ENCODE data around the gene AGAP1.
"Not testable (repeated sequence)": the region's sequence is repeated elsewhere in the genome, so short reads cannot be mapped to it uniquely, and the experiment has no call there.

Gene AGAP1

GRCh38 chr2:236073246-236073645, 579.4 kb downstream of the AGAP1 start:
- in situ Hi-C loops (cut with MboI; ENCODE audit: low sequenced_read_pairs): no loop called here

DNA sequence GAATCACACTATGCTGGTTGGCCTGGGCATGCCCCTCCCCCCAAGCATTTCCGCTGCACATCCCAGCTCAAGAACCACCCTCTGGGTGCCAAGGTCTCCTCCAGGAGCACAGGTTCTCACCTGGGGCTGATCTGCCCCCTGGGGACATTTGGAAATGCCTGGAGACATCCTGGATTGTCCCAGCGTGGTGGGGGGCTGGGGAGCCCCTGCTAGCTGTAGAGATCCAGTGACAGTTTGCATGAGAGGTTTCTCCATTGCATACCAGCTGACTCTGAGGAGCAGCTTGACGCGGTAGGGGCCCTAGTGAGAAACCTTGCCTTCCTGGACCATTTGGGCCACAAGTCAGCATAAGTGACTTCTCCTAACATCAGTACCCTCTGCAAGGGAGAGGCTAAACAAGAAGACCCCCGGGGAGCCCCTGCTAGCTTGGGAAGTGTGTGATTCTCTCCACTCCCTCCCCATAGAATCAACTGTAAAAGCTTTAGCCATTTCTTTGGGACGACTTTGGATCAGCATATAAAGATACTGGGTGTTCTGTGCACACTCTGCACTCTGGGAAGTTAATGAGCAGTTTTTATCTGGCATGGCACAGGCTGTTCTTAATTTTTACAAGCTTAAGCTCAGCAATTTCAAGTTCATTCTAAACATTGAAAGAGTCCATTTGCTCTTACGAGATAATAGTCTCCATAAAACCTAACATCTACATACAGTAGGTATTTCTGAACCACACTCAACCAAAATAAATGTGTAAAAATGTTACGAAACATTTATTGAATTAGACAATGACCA, 580.2 kb downstream of the AGAP1 start:
- in situ Hi-C loops (cut with MboI; ENCODE audit: low sequenced_read_pairs): no loop called here

- in situ Hi-C loops (cut with MboI; ENCODE audit: low sequenced_read_pairs): no loop called here
These were observed 582.0 kb downstream of the AGAP1 start for GRCh38 chr2:236075802-236076201.

DNA sequence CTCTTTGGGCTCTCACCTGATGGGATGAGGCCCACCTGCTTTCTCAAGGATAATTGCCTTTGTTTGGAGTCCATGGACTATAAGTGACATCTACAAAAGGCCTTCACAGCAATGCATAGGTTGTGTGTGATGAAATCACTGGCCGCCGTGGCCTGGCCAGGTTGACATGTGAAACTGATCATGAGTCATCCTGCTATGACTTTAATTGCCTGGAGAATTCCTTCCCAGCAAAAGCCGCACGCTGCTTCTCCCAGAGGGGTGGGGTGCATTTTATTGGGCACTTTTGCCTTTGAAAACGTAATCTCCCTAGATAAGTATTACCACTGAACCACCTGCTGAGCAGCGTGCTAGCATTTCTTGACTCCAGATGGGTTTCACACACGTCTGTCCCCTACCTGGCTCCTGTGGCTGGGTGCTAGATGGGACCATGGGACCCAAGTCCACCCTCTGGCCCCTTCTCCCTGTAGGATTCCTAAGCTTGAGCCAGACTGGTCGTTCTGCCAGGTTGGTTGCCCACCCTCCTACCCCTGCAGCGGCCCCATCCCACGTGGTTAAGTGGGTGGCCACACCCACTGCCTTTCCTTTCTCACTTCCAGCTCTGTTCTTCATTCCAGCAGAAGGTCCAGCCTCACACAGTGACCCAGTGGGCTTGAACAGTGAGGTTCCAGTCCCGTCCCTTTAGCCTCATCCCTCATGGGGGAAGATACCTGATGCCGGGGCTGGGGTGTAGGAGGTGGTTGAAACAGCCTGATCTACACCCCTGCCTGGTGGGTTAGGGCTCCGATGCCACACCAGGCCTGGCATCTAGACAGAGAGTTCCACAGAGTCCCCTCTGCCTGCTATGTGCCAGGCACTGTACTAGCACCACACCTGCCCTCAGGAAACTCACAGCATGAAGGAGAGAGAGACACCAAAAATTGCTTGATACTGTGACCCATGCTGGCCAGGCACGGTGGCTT, 584.7 kb downstream of the AGAP1 start:
- in situ Hi-C loops (cut with MboI; ENCODE audit: low sequenced_read_pairs): no loop called here

DNA sequence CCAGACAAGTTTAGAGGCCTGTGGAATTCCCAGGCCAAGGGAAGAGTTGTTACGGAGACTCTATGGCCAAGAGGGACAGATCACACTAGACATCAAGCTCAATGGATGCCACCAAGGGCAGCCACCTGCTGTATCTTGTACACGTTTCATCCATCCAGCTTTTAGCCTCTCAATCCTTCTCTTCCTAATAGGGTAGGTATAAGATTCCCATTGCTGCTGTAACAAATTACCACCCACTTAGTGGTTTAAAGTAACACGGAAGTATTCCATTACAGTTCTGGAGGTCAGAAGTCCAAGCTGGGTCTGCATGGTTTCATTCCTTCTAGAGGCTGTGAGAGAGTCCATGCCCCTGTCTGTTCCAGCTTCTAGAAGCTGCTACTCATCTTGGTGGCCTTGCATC, 586.6 kb downstream of the AGAP1 start:
- in situ Hi-C loops (cut with MboI; ENCODE audit: low sequenced_read_pairs): no loop called here

GRCh38 chr2:236081171-236081570, 587.3 kb downstream of the AGAP1 start:
- in situ Hi-C loops (cut with MboI; ENCODE audit: low sequenced_read_pairs): no loop called here

DNA sequence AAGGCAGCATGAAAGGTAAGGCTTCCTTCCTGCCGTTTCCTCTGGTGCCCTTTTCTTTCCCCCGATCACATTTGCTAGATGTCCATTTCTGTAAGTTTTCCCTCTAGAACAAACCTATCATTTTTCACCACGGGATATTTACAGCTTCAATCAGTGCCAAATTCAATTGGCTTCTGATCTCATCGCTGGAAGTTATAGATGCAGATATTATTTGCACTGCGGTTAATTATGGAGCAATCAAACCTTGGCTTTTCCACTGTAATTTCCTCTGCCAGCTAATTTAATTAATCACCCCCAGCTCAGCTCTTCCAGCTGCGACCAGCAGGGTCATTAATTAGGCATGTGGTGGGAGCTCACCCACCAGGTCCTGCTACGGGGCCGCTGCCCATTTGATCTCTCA, 588.2 kb downstream of the AGAP1 start:
- in situ Hi-C loops (cut with MboI; ENCODE audit: low sequenced_read_pairs): no loop called here

GRCh38 chr2:236083934-236084333, 590.1 kb downstream of the AGAP1 start:
- in situ Hi-C loops (cut with MboI; ENCODE audit: low sequenced_read_pairs): no loop called here

DNA sequence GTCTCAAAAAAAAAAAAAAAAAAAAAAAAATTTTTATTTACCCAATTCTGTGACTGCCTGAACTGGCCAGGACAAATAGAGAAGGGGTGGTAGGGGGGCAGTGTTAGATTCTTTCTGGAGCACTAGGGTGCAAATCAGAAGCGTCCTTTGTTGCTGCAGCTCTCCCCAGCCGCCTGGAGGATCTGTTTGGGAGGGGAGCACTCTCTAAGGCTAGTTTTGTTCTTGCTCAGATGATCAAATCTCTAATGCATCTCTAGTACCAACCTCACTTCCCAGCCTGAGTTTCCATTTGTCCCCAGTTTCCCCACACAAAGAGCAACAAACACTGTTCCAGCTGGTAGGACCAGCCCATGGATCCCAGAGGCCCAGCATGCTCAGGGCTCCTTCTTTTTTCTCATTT, 591.4 kb downstream of the AGAP1 start:
- in situ Hi-C loops (cut with MboI; ENCODE audit: low sequenced_read_pairs): no loop called here

DNA sequence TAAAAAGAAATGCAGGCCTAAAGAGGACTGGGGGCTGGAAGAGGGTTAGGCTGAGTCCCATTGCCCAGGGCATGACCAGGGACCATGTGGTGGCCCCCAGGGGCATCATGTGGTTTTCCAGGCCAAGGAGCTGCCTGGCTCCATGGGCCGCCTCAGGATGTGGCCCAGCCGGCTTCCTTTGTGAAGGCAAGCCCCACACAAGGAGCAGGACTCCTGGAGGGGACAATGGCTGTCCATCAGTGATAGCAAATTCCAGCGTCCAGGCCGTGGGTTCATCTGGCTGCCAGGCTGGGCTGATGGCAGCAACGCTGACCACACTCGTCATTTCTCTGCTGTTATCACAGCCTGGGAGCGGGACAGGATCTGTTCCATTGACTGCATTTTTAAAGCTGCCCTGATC, 591.8 kb downstream of the AGAP1 start:
- in situ Hi-C loops (cut with MboI; ENCODE audit: low sequenced_read_pairs): no loop called here

DNA sequence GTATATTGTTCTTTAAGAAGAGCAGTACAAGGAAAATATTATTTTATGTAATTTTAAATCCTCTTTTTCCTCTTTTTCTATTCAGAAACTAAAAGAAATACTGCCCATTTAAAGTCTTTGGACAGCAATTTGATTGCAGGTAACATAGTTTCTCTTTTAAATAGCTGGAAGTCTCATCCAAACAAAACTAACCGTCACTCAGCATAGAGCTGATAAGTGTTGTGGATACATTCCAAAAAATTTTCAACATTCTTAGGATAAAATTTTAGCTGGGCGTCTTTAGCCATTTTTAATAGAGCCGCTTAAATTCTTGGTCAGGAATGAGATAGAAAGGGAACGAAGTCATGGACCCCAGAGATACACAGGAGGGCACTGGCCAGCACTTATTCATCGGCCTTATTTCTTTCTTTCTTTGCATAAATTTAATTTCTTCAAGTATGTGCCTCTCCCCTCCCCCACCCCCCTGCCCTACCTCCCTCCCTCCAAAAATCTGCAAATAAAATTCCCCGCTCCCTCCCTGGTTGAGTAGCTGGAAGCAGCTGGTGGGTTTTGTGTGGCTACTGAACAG, 592.6 kb downstream of the AGAP1 start:
- in situ Hi-C loops (cut with MboI; ENCODE audit: low sequenced_read_pairs): no loop called here

DNA sequence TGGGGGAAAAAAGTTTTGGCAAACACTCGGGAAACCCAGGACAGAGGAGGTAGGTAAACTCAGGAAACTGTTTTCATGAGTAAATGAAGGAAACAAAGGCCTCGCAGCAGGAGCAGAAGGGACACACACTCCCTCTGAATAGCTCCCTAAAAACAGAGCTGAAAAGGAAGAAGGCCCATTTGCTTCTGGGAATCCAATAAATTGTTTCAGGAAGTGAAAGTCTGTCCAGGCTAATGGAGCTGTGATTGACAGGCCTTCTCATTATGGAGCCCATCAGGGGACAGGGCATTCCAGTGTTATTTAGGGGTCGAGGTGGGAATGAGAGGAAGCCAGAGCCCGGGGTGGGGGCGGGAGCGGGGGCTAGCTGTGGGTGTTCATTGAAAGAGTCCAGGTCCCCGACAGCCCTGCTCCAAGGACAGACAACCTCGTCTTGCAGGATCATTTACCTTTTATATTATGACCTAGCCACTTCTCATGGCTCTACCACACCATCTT, 593.2 kb downstream of the AGAP1 start:
- in situ Hi-C loops (cut with MboI; ENCODE audit: low sequenced_read_pairs): no loop called here

DNA sequence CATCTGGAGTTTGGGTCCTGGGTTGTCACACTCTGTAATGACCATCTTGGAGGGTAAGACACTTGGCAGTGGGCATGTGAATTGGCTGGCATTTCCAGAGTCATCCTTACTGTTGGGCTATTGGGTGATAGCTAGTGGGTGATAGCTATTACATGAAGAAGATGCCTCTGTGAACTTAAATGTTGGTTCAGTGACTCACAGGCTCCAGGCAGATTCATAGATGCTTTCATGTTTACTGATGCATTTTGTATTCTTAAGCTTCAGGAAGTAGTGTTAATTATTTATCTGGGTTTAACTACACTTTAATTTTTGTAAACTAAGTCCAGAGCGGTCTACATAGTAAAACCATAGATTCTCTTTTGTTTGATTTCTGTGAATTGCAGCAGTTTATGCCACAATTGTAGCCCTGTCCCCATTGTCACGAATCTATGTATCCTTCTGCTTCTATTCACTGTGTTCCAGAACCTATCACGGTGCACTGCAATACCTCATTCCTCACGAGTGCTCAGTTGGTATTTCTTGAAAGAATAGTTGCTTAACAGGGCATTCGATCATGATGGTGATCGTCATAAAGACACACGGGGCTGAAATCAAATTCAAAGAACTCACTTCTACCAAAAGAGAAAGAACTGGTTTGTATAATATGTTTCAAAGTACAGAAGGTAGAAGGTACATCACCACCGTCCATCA, 594.7 kb downstream of the AGAP1 start:
- in situ Hi-C loops (cut with MboI; ENCODE audit: low sequenced_read_pairs): no loop called here

DNA sequence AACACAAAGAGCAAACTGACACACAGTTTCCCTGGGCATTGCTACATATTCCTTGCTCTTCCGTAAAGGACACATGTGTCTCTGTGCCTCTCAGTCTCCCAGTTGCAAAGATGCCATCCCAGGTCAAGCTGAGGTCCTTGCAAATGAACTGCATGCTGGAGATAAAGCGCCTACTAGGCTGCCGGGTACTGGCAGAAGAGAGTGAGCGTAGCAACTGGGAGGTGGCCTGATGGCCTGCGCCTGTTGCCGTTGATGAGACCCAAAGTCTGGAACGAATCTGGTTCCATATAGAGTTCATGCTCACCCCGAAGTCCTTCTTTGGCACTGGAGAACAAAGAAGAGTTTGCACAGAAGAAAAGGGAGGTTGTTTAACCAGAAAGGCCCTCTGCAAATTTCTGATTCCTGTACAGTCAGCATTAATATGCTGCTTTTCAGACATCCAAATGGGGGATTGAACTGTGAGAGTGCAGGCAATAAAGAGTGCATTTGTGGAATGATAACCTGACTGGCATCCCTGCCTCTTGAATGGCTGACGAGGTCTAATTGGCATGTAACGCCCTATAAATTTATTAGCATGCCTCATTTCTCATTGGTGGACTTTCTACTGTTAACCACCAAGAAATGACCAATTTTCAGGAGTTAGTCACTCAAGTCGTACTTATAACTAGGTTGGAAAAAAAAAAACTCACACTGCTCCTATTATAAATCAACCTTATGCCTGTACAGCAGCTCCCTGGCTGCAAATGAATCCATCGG, 595.6 kb downstream of the AGAP1 start:
- in situ Hi-C loops (cut with MboI; ENCODE audit: low sequenced_read_pairs): no loop called here

- in situ Hi-C loops (cut with MboI; ENCODE audit: low sequenced_read_pairs): no loop called here
These were observed 596.2 kb downstream of the AGAP1 start for GRCh38 chr2:236090027-236090382.

DNA sequence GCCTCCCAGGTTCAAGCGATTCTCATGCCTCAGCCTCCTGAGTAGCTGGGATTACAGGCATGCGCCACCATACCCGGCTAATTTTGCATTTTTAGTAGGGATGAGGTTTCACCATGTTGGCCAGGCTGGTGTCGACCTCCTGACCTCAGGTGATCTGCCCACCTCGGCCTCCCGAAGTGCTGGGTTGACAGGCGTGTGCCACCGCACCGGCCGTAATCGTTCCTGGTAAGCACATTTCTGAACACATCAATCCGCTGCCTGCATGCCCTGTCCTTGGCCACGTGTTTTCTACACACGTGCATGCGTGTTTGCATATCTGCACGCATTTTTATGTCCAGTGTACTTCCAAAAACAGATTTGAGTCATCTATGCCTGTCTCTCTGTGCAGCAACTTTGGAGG, 597.0 kb downstream of the AGAP1 start:
- in situ Hi-C loops (cut with MboI; ENCODE audit: low sequenced_read_pairs): not testable (repeated sequence)

DNA sequence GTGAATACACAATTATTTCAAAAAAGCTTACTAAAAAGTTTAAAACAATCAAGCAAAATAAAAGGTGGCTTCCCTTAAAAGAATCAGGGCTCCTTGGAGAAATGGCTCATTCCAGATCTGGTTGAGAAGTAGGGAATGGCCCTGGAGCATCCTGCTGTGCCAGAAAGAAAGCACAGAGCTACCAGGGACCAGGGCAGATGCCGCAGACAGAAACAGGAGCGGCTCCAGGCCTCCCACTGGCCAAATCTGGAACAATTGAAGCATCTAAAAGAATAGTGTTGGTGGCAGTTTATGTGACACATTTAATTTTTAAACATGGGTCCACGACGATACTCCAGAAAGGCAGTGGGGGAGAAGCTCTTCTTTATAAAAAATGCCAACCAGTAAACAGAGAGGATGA, 598.9 kb downstream of the AGAP1 start:
- in situ Hi-C loops (cut with MboI; ENCODE audit: low sequenced_read_pairs): no loop called here

GRCh38 chr2:236093134-236093533, 599.3 kb downstream of the AGAP1 start:
- in situ Hi-C loops (cut with MboI; ENCODE audit: low sequenced_read_pairs): no loop called here

DNA sequence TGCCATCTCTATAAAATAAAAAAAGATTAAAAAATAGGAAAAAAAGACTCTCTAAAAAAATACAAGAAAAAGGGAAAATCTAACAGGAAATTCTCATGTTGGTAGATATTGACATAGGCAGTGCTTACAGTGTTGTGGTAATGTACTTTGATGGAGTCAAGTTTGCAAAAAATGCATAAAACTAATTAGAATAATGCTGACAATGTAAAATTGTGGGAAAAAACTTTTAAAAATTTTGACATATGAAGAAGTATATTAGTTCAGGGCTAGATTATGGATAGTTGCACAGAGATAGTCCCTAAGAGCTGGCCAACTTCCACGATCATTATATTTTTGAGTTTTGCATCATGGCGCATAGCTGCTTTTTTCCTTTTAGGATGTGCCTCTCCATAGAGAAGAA, 601.7 kb downstream of the AGAP1 start:
- in situ Hi-C loops (cut with MboI; ENCODE audit: low sequenced_read_pairs): no loop called here

- in situ Hi-C loops (cut with MboI; ENCODE audit: low sequenced_read_pairs): no loop called here
These were observed 607.6 kb downstream of the AGAP1 start for GRCh38 chr2:236101311-236101950.
